ENCODE data around the gene NECTIN1.
"Not testable (repeated sequence)": the region's sequence is repeated elsewhere in the genome, so short reads cannot be mapped to it uniquely, and the experiment has no call there.

NECTIN1 gene

GRCh38 chr11:119618208-119618909 lies 110.6 kb downstream of the NECTIN1 start:
- DNase-seq (ENCODE audit: low read depth in 2 of 2): no peak

- DNase-seq (ENCODE audit: low read depth in 2 of 2): no peak
These were observed 111.7 kb downstream of the NECTIN1 start for GRCh38 chr11:119617340-119617713.

- DNase-seq (ENCODE audit: low read depth in 2 of 2): no peak
These were observed 112.2 kb downstream of the NECTIN1 start for GRCh38 chr11:119616586-119617339.

- DNase-seq (ENCODE audit: low read depth in 2 of 2): no peak
These were observed 113.2 kb downstream of the NECTIN1 start for GRCh38 chr11:119615882-119616196.

GRCh38 chr11:119615003-119615881 lies 113.8 kb downstream of the NECTIN1 start:
- no peak for DNase-seq (ENCODE audit: low read depth in 2 of 2)

- DNase-seq (ENCODE audit: low read depth in 2 of 2): no peak
These were observed 114.6 kb downstream of the NECTIN1 start for GRCh38 chr11:119614222-119615002.

GRCh38 chr11:119612814-119613213 lies 116.2 kb downstream of the NECTIN1 start:
- no peak for DNase-seq (ENCODE audit: low read depth in 2 of 2)

- no peak for DNase-seq (ENCODE audit: low read depth in 2 of 2)
These were observed 118.1 kb downstream of the NECTIN1 start for GRCh38 chr11:119610836-119611426.

GRCh38 chr11:119608781-119609180 lies 120.2 kb downstream of the NECTIN1 start:
- no peak for DNase-seq (ENCODE audit: low read depth in 2 of 2)

- no peak for DNase-seq (ENCODE audit: low read depth in 2 of 2)
These were observed 120.8 kb downstream of the NECTIN1 start for GRCh38 chr11:119608201-119608600.

- DNase-seq (ENCODE audit: low read depth in 2 of 2): no peak
These were observed 121.3 kb downstream of the NECTIN1 start for GRCh38 chr11:119607726-119608125.

GRCh38 chr11:119605137-119605665 lies 123.8 kb downstream of the NECTIN1 start:
- no peak for DNase-seq (ENCODE audit: low read depth in 2 of 2)

GRCh38 chr11:119602745-119603373 lies 126.1 kb downstream of the NECTIN1 start:
- DNase-seq (ENCODE audit: low read depth in 2 of 2): no peak

GRCh38 chr11:119599864-119600541 lies 129.0 kb downstream of the NECTIN1 start:
- DNase-seq (ENCODE audit: low read depth in 2 of 2): no peak

GRCh38 chr11:119595941-119596340 lies 133.1 kb downstream of the NECTIN1 start:
- DNase-seq (ENCODE audit: low read depth in 2 of 2): not testable (repeated sequence)

- DNase-seq (ENCODE audit: low read depth in 2 of 2): no peak
These were observed 134.3 kb downstream of the NECTIN1 start for GRCh38 chr11:119594639-119595249.

GRCh38 chr11:119593346-119593745 lies 135.7 kb downstream of the NECTIN1 start:
- no peak for DNase-seq (ENCODE audit: low read depth in 2 of 2)

GRCh38 chr11:119592642-119593041 lies 136.4 kb downstream of the NECTIN1 start:
- DNase-seq (ENCODE audit: low read depth in 2 of 2): no peak

- no peak for DNase-seq (ENCODE audit: low read depth in 2 of 2)
These were observed 137.1 kb downstream of the NECTIN1 start for GRCh38 chr11:119591836-119592310.

All from activated CD8-positive, alpha-beta memory T cell treated with anti-CD3 and anti-CD28 coated beads for 4 hours (primary cell).